Stimulated activated CD8-positive, alpha-beta memory T cell treated with anti-CD3 and anti-CD28 coated beads, Interleukin-7, amount 100 ng/mL, for 4 hours (primary cell): Measurements from ENCODE around the gene ABCA3.
"Not testable (repeated sequence)": the region's sequence is repeated elsewhere in the genome, so short reads cannot be mapped to it uniquely, and the experiment has no call there.

Experiments used
- DNase-seq, 2 donors: peaks; one replicate each; pipeline ENCODE4 v3.0.0-alpha.2; 2020; ENCODE audit warnings: low read depth in 2 of 2

Gene ABCA3

DNA sequence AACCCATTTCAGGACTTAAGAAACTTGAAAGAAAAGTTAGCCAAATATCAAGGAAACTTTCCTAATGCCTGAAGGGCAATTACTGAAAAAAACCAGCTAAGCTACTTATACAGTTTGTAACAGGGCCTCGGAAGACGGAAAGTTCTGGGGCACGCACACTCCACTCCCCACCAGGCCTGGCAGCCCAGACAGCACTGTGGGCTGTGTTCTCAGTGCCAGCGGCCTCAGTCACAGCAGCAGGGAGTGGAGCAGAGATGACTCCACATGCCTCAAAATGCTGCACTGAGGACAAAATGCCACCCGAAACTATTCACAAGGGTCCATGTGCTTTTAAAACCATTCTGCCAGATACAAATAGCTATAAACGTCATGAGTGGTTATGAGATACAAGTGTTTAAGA lies 82.8 kb downstream of the ABCA3 start:
- DNase-seq, result no peak

DNA sequence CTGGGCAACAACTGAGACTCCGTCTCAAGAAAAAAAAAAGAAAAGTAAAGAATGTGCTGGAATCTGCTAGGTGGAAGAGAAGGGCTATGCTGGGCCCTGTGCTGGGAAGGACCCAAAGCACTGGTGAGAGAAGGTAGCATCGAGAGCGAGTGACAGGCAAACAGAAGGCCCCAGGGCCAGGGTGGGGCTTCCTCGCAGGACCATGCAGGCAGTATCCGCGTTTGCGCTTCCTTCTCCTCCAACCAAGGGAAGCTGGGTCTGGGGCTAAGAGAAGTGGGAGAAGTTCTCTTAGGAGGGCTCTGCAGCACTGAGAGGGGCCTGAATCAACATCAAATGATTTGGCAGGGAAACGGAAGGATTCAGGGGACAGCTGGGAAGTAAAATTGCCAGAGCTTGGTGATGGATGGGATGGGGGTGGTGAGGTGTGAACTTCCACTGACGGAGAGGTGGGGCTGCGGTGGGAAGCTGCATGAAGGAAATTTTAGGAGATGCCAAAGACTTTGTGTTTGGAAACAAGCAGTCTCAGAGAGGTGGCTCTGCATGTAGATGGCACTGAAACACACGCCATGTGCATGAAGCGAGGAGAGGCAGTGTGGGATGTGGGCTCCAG lies 83.9 kb downstream of the ABCA3 start:
- DNase-seq, result no peak

DNA sequence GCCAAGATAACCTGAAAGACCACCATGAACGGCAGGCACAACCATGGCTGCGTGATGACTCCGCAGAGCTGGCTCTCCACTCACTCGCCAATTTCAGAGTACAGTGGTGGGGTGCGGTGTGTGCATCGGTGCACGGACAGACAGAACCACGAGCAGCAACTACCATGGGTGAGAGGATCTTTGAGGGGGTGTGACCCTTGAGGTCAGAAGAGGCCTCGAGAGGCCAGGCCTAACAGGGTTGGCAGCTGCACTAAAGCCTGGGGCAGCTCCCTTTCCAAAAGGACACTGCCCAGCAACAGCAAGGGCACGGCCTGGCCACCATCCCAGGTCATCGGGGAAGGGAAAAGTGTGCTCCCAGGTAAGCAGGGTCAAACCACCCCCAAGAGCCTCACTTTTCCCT lies 87.2 kb downstream of the ABCA3 start:
- no peak for DNase-seq

DNA sequence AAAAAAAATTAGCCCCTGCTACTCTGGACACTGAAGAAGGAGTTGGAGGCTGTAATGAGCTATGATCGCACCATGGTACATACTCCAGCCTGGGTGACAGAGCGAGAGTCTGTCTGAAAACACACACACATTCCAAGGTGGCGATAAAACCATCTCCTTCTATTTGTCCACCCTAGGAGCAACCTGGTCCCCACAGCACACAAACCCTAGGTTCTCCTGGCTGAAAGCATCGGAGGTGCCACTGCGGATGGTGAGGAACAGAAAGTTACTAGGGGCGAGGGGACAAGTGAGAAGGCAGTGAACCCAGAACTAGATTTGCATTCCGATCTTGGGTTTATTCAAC lies 87.8 kb downstream of the ABCA3 start:
- DNase-seq, result no peak

DNA sequence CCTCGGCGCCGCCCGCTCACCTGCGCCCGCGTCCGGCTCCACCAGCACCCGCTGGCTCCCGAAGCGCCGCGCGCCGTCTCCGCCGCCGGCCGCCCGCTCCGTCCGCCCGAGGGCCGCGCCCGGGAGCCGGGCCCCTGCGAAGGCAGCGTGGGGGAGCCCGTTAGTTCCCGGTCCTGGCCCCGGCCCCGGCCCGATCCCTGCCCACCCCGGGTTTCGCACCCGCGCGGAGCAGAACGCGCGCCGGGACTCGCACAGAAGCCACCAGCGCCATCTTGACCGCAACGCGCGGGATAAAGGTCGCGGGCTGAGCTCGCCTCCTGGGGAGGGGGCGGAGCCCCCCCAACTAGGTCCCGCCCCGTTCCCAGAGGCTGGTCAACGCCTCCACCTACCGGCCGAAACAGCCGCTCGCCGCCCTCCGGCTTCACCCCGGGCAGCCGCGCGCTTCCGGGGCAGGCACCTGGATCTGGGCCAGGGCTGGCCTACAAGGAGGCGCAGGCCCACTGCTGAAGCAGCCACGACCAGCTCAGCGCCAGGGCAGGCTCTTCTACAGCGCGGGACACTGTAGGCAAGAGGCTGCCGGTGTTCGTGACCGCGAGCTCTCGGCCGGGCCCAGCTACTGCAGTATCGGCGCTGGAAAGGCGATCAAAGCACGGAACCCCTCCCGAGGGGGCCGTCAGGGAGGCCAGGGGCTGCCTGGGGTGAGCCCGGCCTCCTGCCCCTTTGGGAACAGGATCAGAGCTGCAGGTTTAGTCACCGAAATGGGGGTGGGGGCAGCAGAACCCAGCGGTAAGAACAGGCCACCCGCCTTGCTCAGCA lies 89.0 kb downstream of the ABCA3 start, which contains the start of gene ECI1:
TSS of gene ECI1 (minus strand) at position 292 of the 816 bp plus-strand sequence. CDS start at position 271, 21 bp downstream.
- peak; percentile 48 to 76 for DNase-seq

DNA sequence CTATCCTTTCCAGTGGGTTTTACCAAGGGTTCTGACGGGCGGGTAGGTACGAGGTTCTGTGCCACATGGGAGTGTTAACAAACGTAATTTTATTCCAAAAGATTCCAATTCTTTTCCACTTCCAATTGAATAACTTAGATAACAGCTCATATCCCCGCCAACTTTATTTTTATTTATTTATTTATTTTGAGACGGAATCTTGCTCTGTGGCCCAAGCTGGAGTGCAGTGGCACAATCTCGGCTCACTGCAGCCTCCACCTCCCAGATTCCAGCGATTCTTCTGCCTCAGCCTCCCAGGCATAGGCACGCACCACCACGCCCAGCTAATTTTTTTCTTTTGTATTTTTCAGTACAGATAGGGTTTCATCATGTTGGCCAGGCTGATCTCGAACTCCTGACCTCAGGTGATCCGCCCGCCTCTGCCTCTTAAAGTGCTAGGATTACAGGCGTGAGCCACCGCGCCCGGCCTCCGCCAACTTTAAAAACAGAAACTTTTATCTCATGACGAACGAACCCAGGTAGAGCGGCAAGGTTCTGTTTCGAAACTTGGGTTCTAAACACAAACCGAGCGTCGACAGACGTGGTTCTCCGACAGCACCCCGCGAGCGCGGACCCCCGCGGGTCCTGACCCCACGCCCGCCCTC lies 89.8 kb downstream of the ABCA3 start:
- no peak for DNase-seq

DNA sequence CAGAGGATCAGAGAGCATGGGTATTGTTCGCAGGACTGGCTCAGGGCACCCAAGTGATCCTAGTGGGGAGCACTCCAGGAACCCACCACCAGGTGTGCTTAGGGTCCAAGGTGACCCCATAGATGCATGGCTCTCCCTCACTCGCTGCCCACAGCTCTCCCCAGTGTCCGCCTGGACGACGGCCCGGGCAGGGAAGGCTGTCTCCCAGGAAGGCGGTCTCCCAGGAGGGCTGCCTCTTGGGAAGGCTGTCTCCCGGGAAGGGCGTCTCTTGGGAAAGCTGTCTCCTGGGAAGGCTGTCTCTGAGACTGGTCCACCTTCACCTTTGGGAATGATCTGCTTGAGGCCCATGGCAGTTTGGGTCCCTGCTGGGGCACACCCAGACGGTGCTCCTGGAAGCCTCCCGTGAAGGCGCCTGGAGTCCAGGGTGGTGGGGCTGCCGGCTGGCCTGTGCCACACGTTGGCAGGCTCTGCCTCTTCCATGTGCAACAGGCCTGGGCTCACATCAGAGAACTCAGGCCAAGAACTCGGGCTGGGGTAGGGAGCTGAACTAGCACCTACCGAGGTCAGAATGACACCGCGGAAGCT lies 94.1 kb downstream of the ABCA3 start:
- DNase-seq, result no peak

DNA sequence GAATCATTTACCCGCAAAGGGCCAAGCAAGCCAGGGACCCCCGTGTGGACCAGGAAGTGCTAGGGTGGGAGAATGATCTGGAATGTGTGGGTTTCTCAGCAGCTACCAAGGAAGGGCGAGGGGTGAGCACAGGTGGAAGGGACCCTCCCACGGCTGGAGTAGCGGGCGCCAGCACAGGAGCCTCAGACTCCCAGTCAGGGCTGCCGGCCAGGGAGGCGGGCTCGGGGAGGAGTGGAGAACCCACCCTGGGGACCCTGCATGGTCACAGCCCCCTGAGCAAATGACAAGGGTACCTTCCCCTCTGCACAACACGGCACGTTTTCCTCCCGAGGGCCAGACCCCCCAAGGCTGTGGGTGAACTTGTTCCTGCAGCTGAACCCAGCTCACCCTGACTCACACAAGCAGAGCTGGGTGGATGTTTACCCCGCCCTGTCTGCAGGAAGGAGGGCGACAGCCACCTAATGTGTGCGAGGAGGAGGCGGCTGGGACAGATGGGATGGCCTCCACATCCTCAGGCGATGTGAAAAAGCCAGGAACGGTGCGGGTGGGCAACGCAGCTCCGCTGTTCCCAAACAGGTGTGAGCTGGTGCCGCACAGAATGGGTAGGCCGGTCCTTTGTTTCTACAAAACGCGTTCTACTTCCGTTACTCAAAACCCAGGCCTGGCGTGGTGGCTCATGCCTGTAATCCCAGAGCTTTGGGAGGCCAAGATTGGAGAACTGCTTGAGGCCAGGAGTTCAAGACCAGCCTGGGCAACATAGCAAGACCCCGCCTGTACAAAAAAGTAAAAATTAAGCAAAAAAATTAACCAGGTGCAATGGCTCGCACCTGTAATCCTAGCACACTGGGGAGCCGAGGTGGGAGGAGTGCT lies 95.4 kb downstream of the ABCA3 start:
- no peak for DNase-seq

DNA sequence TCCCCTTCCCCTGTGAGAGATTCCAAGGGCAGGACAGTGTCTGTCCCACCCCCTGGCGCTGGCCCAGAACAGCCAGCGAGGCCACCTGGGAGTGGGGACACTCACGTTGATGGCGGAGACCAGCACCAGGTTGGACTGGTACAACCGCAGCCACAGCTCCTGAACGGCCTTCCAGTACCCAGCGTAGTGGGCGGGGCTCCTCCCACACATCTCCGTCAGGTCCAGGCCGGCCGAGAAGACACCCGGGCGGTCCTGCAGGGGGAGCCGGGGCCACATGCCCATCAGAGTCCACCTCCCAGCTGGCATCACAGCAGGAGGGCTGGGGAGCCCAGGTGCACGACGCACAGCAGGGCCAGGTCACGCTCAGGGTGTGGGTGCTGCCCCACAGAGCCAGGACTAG lies 96.2 kb downstream of the ABCA3 start:
- no peak for DNase-seq

DNA sequence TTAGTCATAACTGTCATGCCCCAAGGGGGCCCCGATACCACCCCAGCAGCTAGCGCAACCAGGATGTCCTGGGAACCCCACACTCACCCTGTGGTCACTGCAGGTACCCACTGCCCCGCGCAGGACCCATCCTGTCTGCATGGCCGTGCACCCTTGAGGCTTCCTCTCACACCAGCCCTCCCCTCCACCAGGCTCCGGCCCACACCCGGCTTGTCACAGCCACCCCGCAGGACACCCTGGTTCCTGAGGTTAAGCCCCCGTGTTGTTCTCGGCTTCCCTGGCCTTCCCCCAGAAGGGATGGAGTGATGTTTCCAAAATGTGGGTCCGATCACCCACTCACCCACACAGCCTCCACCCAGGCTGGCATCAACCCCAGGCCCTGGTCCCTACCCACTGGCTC lies 96.7 kb downstream of the ABCA3 start:
- DNase-seq, result no peak

DNA sequence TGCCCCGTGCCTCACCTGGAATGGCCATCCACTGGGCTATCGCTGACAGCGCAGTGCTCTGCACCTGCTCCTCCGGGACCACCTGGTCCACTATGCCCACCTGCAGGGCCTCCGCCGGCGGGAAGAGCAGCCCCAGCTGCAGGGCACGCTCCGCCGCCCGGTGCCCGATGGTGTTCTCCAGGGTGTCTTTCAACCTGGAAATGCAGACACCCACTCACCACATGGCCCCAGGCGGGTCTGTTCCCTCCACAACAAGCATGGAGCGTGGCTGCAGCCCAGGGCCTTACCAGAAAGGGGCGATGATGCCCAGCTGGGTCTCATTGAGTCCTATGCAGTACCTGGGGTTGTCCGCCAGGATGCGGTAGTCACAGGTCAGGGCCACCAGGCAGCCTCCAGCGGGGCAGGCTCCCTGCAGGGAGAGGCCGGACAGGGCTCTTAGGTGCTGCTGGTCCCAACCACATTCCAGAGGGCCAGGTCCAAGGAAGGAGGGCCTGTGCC lies 97.4 kb downstream of the ABCA3 start:
- no peak for DNase-seq

DNA sequence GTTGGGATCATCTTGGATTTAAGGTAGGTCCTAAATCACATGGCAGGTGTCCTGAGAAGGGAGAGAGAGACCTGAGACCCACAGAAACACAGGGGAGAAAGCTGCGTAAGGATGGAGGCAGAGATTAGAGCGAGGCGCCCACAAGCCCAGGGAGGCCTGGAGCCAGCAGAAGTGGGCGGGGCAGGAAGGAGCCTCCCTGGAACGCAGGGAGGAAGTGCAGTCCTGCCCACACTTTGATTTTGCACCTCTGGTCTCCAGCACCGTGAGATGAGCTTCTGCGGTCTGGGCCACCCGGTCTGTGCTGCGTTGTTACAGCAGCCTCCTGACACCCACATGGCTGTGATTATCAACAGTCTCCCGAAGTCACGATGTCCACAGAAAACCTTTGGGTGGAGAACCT lies 97.9 kb downstream of the ABCA3 start:
- no peak for DNase-seq

DNA sequence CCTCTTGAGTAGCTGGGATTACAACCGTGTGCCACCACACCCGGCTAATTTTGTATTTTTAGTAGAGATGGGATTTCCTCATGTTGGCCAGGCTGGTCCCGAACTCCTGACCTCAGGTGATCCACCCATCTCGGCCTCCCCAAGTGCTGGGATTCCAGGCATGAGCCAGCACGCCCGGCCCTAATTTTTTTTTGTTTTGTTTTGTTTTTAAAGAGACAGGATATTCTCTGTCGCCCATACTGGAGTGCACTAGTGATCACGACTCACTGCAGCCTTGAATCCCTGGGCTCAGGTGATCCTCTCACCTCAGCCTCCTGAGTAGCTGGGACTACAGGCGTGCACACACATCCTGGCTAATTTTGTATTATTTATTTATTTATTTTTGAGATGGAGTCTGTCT lies 100.2 kb downstream of the ABCA3 start:
- DNase-seq, result not testable (repeated sequence)

DNA sequence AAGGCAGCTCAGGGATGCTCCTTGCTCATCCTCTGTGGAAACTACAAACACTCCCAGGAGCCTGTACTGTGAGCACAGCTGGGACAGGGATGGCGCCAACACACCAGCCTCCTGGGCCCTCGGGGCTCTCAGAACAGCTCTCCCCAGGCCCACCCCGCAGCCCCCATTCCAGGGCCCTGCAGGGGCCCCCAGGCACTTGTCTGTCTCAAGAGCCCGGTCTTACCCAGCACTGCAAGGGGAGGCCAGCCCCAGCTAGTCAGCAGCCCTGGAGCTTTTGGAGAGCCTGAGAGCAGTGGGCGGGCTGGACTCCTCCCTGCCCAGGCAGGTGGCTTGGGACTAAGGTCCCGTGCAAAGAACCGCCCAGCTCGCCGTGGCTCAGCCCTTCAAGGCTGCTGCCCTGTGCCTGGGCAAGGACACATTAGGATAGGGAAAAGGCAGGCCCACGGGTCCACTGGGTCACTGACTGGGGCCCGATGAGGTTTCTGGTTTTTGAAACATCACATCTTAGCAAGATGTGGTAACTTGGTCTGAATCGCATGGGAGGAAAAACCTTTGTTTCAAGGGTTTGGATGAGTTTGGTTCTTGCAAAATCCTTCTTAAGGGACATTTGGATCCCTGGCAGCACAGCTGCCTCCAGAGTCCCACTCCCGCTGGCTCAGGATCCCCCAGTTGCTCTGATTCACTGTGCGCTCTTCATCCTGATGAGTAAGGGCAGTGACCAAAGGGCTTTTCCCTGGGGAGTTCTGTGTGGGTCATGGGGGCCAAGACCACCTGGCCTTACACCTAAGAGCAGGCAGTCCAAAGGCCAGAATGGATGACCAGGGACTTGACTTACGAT lies 101.5 kb downstream of the ABCA3 start:
- DNase-seq, result no peak

DNA sequence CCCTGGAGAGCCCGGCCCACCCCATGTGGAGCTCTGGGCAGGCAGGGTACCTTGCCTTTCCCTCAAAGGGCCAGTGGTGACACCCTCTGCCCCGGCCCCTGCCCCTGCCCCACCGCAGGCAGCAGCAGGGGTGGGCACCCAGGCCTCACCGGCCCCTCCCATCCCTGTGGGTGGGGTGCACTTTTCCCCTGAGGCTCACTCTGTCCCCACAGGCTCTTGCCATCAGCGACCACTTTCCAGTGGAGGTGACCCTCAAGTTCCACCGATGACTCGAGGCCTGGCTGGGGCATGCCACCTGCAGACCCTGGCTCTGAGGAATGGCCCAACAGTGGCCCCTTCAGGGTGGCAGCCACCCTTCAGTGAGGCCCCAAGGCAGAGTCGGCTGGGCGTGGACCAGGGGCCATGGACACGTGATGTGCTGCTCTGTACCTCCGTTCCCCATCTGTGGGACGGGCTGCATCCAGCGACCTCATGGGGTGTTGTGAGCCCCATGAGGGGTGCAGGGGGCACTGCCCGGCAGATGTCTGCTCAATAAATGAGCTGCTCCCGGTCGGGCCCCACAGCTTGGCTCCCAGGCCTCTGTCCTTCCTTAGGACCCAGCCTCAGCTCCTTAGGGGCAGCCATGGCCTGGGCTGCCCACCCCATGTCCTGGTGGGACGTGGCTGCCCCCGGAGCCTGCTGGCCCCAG lies 102.2 kb downstream of the ABCA3 start:
- no peak for DNase-seq

DNA sequence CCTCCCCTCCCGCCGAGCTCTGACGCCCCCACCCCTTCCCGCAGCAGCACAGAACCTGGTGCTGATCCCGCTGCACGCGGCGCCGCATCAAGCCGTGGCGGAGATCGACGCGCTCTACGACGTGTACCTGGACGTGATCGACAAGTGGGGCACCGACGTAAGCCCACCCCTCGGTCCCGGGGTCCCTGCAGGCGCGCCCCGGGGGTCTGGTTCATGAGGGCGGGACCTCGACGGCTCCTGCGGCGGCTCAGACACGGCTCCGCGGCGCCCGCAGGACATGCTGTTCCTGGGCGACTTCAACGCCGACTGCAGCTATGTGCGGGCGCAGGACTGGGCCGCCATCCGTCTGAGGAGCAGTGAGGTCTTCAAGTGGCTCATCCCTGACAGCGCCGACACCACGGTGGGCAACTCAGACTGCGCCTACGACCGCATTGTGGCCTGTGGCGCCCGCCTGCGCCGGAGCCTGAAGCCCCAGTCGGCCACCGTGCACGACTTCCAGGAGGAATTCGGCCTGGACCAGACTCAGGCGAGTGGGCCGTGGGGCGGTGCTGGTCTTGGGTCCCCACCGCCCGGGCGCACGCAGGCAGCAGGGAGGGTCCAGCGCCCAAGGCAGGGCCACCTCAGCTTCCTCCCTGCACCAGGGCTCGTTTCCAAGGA lies 102.9 kb downstream of the ABCA3 start:
- no peak for DNase-seq

DNA sequence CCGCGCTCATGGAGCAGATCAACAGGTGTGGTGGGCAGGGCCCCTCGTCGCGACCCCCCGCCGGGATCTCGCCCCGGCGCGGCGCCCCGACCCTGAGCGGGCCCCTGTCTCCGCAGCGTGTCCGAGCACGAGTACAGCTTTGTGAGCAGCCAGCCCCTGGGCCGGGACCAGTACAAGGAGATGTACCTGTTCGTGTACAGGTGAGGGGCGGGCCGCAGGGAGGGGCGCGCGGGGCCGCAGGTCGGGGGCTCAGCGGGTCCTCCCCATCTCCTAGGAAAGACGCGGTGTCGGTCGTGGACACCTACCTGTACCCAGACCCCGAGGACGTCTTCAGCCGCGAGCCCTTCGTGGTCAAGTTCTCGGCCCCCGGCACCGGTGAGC lies 103.4 kb downstream of the ABCA3 start:
- DNase-seq, result no peak

DNA sequence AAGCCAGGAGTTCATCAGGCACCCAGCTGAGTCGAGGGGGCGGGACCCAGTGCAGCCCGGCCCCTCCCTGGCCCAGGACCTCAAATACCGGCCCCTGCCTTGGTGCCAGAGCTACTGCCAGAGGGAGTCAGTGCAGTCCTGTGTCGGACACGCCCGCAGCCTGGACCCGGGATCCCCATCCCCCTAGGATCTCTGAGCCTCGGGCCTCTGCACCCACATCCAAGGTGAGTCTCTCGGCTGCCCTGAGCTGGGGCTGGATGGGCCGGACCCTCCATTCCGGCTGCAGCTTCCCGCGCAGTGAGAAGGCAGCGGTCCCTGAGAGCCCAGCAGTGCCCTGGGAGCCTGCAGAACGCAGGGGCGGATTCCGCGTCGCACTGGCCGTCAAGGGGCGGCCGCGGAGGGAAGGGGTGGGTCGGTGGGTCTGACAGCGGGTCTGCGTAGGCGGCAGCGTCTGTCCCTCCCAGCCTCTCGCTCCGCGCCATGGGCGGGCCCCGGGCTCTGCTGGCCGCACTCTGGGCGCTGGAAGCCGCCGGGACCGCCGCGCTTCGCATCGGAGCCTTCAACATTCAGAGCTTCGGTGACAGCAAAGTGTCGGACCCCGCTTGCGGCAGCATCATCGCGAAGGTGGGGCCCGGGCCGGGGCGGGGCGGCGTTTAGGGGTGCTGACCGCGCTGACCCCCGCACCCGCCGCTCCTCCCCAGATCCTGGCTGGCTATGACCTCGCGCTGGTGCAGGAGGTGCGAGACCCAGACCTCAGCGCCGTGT lies 104.0 kb downstream of the ABCA3 start, which contains the start of gene DNASE1L2:
TSS of gene DNASE1L2 (plus strand) at position 108 of the 765 bp plus-strand sequence. CDS start at position 481, 373 bp downstream.
- no peak for DNase-seq
